Measurements from ENCODE around the gene CACNB2.

DNA sequence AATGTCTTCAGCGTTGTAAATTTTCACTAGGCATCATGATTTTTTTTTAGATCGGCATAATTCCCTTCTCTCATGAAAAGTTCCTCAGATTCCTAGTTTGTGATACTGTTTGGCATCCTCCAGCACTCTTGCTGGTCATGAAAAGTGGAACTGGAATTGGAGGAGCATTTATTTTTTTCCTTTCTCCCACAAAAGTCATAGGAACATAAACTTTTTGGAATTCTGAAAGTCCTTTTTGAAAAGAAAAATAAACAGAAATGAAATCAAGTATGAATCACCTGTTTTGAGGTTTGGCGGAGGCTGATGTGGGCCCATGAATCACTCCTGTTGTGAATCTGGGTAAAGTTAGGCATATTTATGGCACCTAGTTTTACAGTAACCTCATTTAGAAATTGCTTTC is 17.7 kb downstream of the CACNB2 start:
- TF ChIP-seq, protein P1, sequence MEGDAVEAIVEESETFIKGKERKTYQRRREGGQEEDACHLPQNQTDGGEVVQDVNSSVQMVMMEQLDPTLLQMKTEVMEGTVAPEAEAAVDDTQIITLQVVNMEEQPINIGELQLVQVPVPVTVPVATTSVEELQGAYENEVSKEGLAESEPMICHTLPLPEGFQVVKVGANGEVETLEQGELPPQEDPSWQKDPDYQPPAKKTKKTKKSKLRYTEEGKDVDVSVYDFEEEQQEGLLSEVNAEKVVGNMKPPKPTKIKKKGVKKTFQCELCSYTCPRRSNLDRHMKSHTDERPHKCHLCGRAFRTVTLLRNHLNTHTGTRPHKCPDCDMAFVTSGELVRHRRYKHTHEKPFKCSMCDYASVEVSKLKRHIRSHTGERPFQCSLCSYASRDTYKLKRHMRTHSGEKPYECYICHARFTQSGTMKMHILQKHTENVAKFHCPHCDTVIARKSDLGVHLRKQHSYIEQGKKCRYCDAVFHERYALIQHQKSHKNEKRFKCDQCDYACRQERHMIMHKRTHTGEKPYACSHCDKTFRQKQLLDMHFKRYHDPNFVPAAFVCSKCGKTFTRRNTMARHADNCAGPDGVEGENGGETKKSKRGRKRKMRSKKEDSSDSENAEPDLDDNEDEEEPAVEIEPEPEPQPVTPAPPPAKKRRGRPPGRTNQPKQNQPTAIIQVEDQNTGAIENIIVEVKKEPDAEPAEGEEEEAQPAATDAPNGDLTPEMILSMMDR (IDR thresholded peaks at IDR 0.05 in 4 of 5, conservative IDR thresholded peaks at IDR 0.05 in 1 of 5) = no peak
- TF ChIP-seq POLR2A (IDR thresholded peaks at IDR 0.05) = no peak

Data from gastrocnemius medialis (tissue), 4 donors.